Subcutaneous adipose tissue (tissue), 4 donors: Measurements from ENCODE around the gene TNP2. TPM values are rescaled to one million over a fixed set of nuclear protein-coding genes. Genes with fewer than 3 reads are reported as not detected.

Source experiments
- CTCF ChIP-seq: fragments of 450-650 bp; IDR thresholded peaks from one replicate; pipeline ENCODE4 v1.5.1; 2016; ENCODE audit warnings: low read depth, mild to moderate bottlenecking, control low read depth, antibody characterized with exemption, moderate library complexity
- total RNA-seq, 4 donors: library from RNA; depleted of rRNA; stranded (reverse); fragments of >200 nt; gene quantifications; one replicate each; pipeline ENCODE4 v1.1.0, GENCODE V29; 2016

The TNP2 gene
- total RNA-seq, 4 donors from 2014 or later, result not detected

- TF ChIP-seq CTCF, result no peak
These were observed 43.8 kb upstream of the TNP2 start for GRCh38 chr16:11312718-11313492.

GRCh38 chr16:11310997-11311561, 42.0 kb upstream of the TNP2 start:
- TF ChIP-seq CTCF, result no peak

GRCh38 chr16:11310634-11310977, 41.5 kb upstream of the TNP2 start:
- TF ChIP-seq CTCF, result no peak

DNA sequence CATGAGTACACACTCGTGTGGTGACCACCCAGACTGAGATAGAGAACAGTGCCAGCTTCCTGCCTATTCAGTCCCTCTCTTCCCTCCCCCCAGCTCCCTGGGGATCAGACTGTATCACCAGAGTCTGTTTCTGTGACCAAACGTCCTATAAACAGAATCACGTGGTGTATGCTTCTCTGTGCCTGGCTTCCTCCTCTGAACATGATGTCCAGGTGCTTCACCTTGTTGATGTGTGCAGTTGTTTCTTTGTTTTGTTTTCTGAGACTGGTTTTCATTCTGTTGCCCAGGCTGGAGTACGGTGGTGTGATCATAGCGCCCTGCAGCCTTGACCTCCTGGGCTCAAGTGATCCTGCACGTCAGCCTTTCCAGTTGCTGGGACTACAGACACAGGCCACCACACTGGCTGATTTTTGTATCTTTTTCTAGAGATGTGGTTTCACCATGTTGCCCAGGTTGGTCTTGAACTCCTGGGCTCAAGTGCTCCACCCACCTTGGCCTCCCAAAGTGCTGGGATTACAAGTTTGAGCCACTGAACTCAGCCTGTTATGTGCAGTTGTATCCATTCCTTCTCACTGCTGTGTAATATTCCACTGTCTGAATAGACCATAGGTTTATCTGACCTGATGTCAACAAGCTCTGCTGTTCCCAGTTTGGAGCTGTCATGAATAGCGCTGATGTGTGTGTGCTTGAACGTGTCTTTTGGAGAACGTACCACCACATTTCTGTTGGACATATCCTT, 40.9 kb upstream of the TNP2 start:
- no peak for TF ChIP-seq CTCF

- no peak for TF ChIP-seq CTCF
These were observed 39.6 kb upstream of the TNP2 start for GRCh38 chr16:11308493-11309283.

- no peak for TF ChIP-seq CTCF
These were observed 38.7 kb upstream of the TNP2 start for GRCh38 chr16:11307639-11308492.
